ENCODE measurements around the gene CHD6. TPM values are rescaled to one million over a fixed set of nuclear protein-coding genes. Genes with fewer than 3 reads are reported as not detected.

The CHD6 gene
- total RNA-seq, 1 experiment from 2014 or later, result 51.1 TPM

DNA sequence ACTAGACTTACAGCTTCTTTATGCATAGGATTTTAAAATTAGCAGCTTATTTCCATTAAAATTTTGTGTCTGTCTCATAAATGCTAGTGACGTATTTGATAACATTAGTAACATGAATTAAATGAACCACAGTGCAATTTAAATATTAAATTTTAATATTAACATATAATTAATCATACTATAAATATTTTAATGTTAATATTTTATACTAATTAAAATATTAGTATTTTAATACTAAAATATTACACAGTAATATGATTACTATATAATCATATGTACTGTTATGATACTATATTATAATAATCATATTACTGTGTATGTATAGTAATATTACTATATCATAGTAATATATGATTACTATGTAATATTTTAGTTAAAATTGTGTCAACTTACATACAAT lies 73.7 kb downstream of the CHD6 start:
- peaks cover 14% of the 10 kb centered on the region for H4K20me1 ChIP-seq (ENCODE audit: insufficient read depth)
- no peak overlapping the region for H2AFZ ChIP-seq
- H3K27me3 ChIP-seq (ENCODE audit: insufficient read depth, low read depth), result no peaks in the 10 kb centered on the region
- TF ChIP-seq EZH2 (IDR thresholded peaks at IDR 0.05; ENCODE audit: low read depth), result no peak
- TF ChIP-seq, protein P1, sequence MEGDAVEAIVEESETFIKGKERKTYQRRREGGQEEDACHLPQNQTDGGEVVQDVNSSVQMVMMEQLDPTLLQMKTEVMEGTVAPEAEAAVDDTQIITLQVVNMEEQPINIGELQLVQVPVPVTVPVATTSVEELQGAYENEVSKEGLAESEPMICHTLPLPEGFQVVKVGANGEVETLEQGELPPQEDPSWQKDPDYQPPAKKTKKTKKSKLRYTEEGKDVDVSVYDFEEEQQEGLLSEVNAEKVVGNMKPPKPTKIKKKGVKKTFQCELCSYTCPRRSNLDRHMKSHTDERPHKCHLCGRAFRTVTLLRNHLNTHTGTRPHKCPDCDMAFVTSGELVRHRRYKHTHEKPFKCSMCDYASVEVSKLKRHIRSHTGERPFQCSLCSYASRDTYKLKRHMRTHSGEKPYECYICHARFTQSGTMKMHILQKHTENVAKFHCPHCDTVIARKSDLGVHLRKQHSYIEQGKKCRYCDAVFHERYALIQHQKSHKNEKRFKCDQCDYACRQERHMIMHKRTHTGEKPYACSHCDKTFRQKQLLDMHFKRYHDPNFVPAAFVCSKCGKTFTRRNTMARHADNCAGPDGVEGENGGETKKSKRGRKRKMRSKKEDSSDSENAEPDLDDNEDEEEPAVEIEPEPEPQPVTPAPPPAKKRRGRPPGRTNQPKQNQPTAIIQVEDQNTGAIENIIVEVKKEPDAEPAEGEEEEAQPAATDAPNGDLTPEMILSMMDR (conservative IDR thresholded peaks at IDR 0.05), result no peak
- peaks cover 19% of the 10 kb centered on the region for H3K79me2 ChIP-seq (ENCODE audit: low read depth)
- POLR2A ChIA-PET (ENCODE audit: unreplicated experiment), result no interaction called here
- no peaks in the 10 kb centered on the region for H3K9me2 ChIP-seq (ENCODE audit: insufficient read depth)
- H3K27ac ChIP-seq, result no peak overlapping the region
- no TSS peak for BruUV-seq (replicated peaks)
- no peaks in the 10 kb centered on the region for H3K4me1 ChIP-seq (replicated peaks; ENCODE audit: insufficient read depth)
- intact Hi-C loops (cut with micrococcal nuclease; ENCODE audit: unreplicated experiment), result no loop called here
- no peak for DNase-seq
- no peaks in the 10 kb centered on the region for H3K36me3 ChIP-seq (ENCODE audit: low read depth)
- H3K4me3 ChIP-seq, result no peak overlapping the region
- H3K4me2 ChIP-seq, result no peak overlapping the region
- no peaks in the 10 kb centered on the region for H3K9me3 ChIP-seq (ENCODE audit: insufficient read depth, low read depth)
- CTCF ChIA-PET, result no interaction called here
- H3F3A ChIP-seq (ENCODE audit: insufficient read depth, low read depth), result no peaks in the 10 kb centered on the region

DNA sequence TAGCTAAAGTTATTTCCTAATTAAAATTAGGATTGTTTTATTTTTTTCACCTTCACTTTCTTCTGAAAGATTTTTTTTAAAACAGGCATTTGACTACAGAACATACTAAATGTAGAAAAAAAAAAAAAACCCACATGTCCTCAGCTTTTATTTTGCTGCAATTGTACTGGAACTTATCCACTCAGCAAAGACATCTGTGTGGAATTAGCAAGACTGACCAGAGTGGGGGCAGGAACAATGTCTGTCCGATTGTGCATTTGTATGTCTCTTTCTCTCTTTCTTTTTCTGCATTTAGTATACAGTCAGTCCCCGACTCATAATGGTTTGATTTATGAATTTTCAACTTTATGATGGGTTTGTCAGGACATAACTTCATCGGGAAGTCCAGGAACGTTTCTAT lies 77.3 kb downstream of the CHD6 start:
- Histone ChIP-seq H3K9me2 (ENCODE audit: insufficient read depth) (no peaks in the 10 kb centered on the region), H2AFZ (no peak overlapping the region), H3K27me3 (ENCODE audit: insufficient read depth, low read depth) (no peaks in the 10 kb centered on the region), H4K20me1 (ENCODE audit: insufficient read depth) (peaks cover 3% of the 10 kb centered on the region; the same call in 1 of the 2 replicates), H3K27ac (no peak overlapping the region), H3K79me2 (ENCODE audit: low read depth) (0 out of 2 replicates have a peak, but pooled peaks cover 5% of the 10 kb centered on the region), H3K4me3 (no peak overlapping the region), H3K36me3 (ENCODE audit: low read depth) (0 out of 2 replicates have a peak, but pooled peaks cover 5% of the 10 kb centered on the region), H3F3A (ENCODE audit: insufficient read depth, low read depth) (no peaks in the 10 kb centered on the region), H3K4me2 (no peak overlapping the region), H3K4me1 (replicated peaks; ENCODE audit: insufficient read depth) (no peaks in the 10 kb centered on the region), H3K9me3 (ENCODE audit: insufficient read depth, low read depth) (peaks cover 4% of the 10 kb centered on the region; the same call in 1 of the 2 replicates)
- no peak for TF ChIP-seq EZH2 (IDR thresholded peaks at IDR 0.05; ENCODE audit: low read depth)
- TF ChIP-seq, protein P1 (conservative IDR thresholded peaks at IDR 0.05), result no peak
- no TSS peak for BruUV-seq (replicated peaks)
- ChIA-PET POLR2A (ENCODE audit: unreplicated experiment) (no interaction called here), CTCF (no interaction called here)
- intact Hi-C loops (cut with micrococcal nuclease; ENCODE audit: unreplicated experiment), result no loop called here
- no peak for DNase-seq

DNA sequence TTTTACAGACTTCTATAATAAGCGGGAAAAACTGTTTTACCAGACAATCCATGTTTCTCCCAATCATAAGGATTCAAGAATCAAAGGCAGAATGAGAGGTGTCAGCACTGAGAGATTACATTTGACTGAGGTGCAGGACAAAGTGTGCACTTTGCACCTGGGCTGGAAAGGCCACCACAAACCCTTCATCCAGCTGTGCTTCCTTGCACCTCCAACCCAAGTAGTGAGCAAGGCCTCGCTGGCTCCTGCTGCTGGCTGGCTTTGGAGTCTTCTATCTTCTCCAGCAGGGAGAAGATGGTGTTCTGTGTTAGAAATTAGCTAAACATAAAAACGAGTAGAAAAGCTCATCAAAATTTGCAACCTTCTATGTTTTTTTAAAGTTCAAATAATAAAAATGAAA lies 77.7 kb downstream of the CHD6 start:
- Histone ChIP-seq H3K4me2 (no peak overlapping the region), H3K79me2 (ENCODE audit: low read depth) (0 out of 2 replicates have a peak, but pooled peaks cover 5% of the 10 kb centered on the region), H3F3A (ENCODE audit: insufficient read depth, low read depth) (no peaks in the 10 kb centered on the region), H3K9me2 (ENCODE audit: insufficient read depth) (no peaks in the 10 kb centered on the region), H3K4me1 (replicated peaks; ENCODE audit: insufficient read depth) (no peaks in the 10 kb centered on the region), H3K36me3 (ENCODE audit: low read depth) (0 out of 2 replicates have a peak, but pooled peaks cover 5% of the 10 kb centered on the region), H3K9me3 (ENCODE audit: insufficient read depth, low read depth) (peaks cover 4% of the 10 kb centered on the region; the same call in 1 of the 2 replicates), H2AFZ (no peak overlapping the region), H3K27ac (no peak overlapping the region), H4K20me1 (ENCODE audit: insufficient read depth) (peaks cover 3% of the 10 kb centered on the region; the same call in 1 of the 2 replicates), H3K4me3 (no peak overlapping the region), H3K27me3 (ENCODE audit: insufficient read depth, low read depth) (no peaks in the 10 kb centered on the region)
- DNase-seq, result no peak
- CTCF ChIA-PET, result no interaction called here
- TF ChIP-seq, protein P1 (conservative IDR thresholded peaks at IDR 0.05), result no peak
- TF ChIP-seq EZH2 (IDR thresholded peaks at IDR 0.05; ENCODE audit: low read depth), result no peak
- POLR2A ChIA-PET (ENCODE audit: unreplicated experiment), result no interaction called here
- intact Hi-C loops (cut with micrococcal nuclease; ENCODE audit: unreplicated experiment), result no loop called here
- BruUV-seq (replicated peaks), result no TSS peak

Data from PC-9 (cell line).